GM18505 (cell line): ENCODE measurements around the gene DHDH.

ENCODE experiments used
- ATAC-seq: cut with Tn5 transposase; IDR thresholded peaks from one replicate; pipeline ENCODE4 v1.9.1; 2021; ENCODE audit not compliant: unreplicated experiment
- POLR2A ChIP-seq: IDR thresholded peaks from 4 replicates; pipeline ENCODE4 v1.6.1; 2011; ENCODE audit warnings: borderline replicate concordance; ENCODE audit not compliant: insufficient read depth, insufficient read length; ENCODE audit errors: extremely low read depth

DHDH gene

DNA sequence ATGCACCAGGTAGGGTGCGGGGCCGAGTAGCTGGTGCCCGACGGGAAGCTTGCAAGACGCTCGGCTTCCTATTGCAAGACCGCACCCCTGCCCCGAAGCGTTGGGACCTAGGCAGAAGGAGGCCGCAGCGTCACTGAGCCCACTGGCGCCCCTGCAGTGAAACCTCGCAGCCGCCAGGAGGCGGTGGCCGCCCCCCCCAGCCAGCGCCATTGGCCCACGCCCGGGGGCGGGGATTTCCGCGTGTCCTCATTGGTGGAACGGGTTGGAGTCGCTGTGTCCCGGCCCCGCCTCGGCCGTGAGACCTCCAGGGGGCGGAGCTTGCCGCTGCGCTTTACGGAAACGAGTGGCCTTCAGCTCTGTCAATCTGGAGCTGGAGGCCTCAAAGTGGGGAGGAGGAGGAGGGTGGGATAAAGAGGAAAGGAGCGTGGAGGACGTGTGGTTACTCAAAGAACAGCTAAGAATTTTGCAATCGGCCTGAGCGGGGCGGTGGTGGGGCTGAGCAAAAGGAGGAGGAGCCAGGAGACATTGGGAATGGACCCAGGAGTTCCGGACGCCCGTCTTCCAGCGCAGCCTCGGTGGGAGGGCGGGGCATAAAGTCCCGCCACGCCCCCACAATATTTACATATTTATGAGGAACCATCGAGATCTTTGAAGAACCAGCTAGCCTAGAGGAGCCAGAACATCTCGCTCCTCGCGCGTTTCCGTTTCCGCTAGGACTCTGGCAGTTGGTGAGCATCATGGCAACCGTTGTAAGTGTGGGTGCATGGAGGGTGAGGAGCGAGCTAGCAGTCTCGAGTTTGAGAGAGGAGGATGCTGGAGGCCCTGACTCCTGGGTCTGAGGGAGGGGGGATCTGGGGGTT is 59.9 kb downstream of the DHDH start, which contains the start of the genes GYS1 and RUVBL2:
Gene GYS1, minus strand, starts transcription at position 135 of the 860 bp plus-strand sequence. CDS start 197 bp downstream, outside the sequence.
Gene RUVBL2, plus strand, starts transcription at position 713 of the 860 bp plus-strand sequence. Its CDS starts 25 bp downstream, at position 738.
- TF ChIP-seq POLR2A: peak; percentile 88
- ATAC-seq: peak; percentile 82

DNA sequence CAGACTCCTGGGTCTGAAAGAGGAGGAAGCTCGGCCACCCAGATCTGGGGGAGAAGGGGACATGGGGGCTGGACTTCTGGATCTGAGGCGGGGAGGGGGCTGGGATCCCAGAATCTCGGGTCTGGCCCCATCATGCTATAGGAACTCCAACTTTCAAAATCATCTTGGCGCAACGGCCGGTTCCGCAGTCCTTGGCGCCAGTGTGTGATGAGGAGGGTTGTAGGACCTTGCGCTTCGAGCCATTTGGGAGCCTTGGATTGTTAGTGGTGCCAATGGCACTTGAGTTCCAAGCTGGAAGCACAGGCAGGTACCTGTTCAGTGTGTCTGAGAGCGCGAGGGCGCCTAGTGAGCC is 60.5 kb downstream of the DHDH start:
- no peak for ATAC-seq
- TF ChIP-seq POLR2A: no peak
